ENCODE results near the gene CHMP1A.

- no peak for TF ChIP-seq GATA2 (IDR thresholded peaks at IDR 0.05; ENCODE audit: low read depth, low read length)
- no peak for TF ChIP-seq GATA3 (IDR thresholded peaks at IDR 0.05; ENCODE audit: low read depth, low read length)
Observed at GRCh38 chr16:89602273-89602951, 55.1 kb downstream of the CHMP1A start.
